BLaER1 (cell line): ENCODE measurements around the gene SHISA6.
A peak's percentile ranks its signal among the peaks of the same experiment; 100 is the strongest.

Experiments
- H3K27ac ChIP-seq: shearing (Covaris generic); formaldehyde crosslinking; 2 replicates; pipeline ENCODE4 v1.8.1; 2022
- H3K27me3 ChIP-seq: shearing (Covaris generic); formaldehyde crosslinking; 2 replicates; pipeline ENCODE4 v1.8.1; 2022
- H3K36me3 ChIP-seq: shearing (Covaris generic); formaldehyde crosslinking; 2 replicates; pipeline ENCODE4 v1.8.1; 2022
- H3K4me1 ChIP-seq: shearing (Covaris generic); formaldehyde crosslinking; 2 replicates; pipeline ENCODE4 v1.8.1; 2022
- H3K4me2 ChIP-seq: shearing (Covaris generic); formaldehyde crosslinking; 2 replicates; pipeline ENCODE4 v1.8.1; 2022
- H3K4me3 ChIP-seq: shearing (Covaris generic); formaldehyde crosslinking; 2 replicates; pipeline ENCODE4 v1.8.1; 2022
- H3K9ac ChIP-seq: shearing (Covaris generic); formaldehyde crosslinking; 2 replicates; pipeline ENCODE4 v1.8.1; 2022
- H3K9me3 ChIP-seq: shearing (Covaris generic); formaldehyde crosslinking; 2 replicates; pipeline ENCODE4 v1.8.1; 2022
- H4K20me1 ChIP-seq: shearing (Covaris generic); formaldehyde crosslinking; 2 replicates; pipeline ENCODE4 v1.8.1; 2022
- Cebpa-rat ChIP-seq: shearing (Covaris generic); IDR thresholded peaks from 2 replicates; pipeline ENCODE4 v1.8.1; 2022

Gene SHISA6

DNA sequence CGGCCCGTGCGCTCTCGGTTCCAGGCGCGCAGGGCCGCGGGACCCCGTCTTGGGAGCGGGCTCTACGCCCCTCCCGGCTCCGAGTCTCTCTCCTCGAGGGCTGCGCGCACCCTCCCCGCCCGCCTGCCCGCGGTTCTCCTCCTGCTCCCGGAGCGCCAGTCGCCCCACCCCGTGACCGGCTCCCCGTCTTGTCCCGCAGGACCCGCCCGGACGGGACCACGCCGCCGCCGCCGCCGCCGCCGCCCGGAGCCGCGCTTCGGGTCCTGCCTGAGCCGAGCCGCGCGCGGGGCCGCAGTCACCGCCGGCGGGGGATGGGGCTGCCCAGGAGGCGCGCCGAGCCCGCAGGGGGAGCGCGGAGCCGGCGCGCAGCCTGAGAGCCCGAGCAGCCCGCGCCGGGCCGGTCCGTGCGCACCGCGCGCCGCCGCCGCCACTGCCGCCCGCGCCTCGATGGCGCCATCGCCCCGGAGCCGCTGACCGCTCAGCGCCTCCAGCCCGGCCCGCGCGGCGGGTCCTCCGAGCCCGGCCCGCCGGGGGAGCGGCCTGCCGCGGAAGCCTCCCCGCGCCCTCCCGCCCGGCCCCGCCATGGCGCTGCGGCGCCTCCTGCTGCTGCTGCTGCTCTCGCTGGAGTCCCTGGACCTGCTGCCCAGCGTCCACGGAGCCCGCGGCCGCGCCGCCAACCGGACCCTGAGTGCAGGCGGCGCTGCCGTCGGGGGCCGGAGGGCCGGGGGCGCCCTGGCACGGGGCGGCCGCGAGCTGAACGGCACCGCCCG is at the start of gene SHISA6:
Gene SHISA6 (plus strand): TSS at position 373 of the 770 bp plus-strand sequence.
- no peak for TF ChIP-seq Cebpa-rat
- no peaks in the 10 kb centered on the region for H3K36me3 ChIP-seq
- peaks cover 12% of the 10 kb centered on the region for H3K27me3 ChIP-seq
- H4K20me1 ChIP-seq = no peaks in the 10 kb centered on the region
- H3K9me3 ChIP-seq = peaks cover 19% of the 10 kb centered on the region
- H3K27ac ChIP-seq = no peak within 1 kb of the TSS
- peak within 1 kb of the TSS; percentile 54 for H3K4me2 ChIP-seq
- H3K9ac ChIP-seq = no peak within 1 kb of the TSS
- peaks cover 30% of the 10 kb centered on the region for H3K4me1 ChIP-seq
- peak within 1 kb of the TSS; percentile 56 for H3K4me3 ChIP-seq

DNA sequence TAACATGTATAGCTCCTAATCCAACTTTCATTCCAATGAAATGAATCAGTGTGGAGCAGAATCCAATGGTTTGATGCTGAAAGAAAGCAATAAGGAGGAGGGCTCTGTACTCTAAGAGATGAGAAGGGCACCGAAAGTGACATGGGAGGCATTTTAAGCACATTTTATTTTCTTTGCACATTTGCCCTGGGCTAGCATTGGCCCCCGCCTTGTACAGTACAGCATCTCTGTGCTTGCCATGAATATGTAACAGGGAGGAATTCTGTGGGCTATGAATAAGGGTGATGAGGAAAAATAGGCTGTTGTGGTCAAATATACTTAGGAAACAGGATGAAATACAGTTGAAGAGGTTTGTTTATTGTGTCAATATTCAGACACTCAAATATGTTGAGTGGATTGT is 45.2 kb upstream of the SHISA6 start:
- Histone ChIP-seq H4K20me1 (no peaks in the 10 kb centered on the region), H3K9me3 (peaks cover 11% of the 10 kb centered on the region), H3K27ac (no peak overlapping the region), H3K4me3 (no peak overlapping the region), H3K27me3 (no peaks in the 10 kb centered on the region), H3K4me2 (no peak overlapping the region), H3K9ac (no peak overlapping the region), H3K4me1 (no peaks in the 10 kb centered on the region), H3K36me3 (no peaks in the 10 kb centered on the region)
- TF ChIP-seq Cebpa-rat = no peak

DNA sequence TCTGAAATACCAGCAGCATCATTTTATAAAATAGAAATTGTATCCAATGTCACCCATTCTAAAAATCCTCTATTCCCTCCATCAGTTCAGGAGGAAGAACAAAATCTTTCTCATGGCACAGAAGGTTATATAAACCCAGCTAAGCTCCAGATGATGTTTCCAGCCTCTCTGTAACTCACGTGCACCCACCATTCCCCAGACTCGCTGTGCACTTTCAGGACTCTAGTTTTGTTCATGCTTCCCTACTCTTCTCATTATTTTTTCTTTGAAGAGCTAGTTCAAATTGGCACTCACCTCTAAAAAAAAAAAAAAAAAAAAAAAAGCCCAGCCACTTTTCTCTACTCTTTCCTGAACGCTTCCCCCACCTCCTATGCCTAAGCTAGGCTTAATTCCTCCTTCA is 36.0 kb upstream of the SHISA6 start:
- H3K27me3 ChIP-seq = no peaks in the 10 kb centered on the region

DNA sequence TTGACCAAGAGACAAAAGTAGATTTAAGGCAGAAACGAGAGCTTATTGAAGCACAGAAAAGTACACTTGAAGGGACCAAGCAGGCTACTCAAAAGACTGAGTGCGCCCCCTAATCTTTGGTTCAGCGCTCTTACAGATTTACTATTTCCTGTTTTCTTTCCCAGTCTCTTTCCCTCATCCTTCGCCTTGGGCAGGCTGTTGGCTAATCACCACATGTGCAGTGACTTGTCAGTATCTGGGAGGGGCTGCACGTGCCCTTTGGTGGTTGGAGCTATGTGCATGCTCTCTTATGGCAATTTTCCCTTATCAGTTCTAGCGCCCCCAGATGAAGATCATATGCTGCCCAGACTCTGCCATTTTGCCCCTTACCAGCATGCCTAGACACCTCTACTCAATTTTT is 35.4 kb upstream of the SHISA6 start:
- Histone ChIP-seq H3K36me3 (no peaks in the 10 kb centered on the region), H3K9me3 (peaks cover 33% of the 10 kb centered on the region), H3K9ac (no peak overlapping the region), H3K27ac (no peak overlapping the region), H3K4me1 (no peaks in the 10 kb centered on the region), H4K20me1 (no peaks in the 10 kb centered on the region), H3K4me3 (no peak overlapping the region), H3K4me2 (no peak overlapping the region), H3K27me3 (no peaks in the 10 kb centered on the region)
- no peak for TF ChIP-seq Cebpa-rat

More for the DNA sequence above, 36.0 kb upstream of the SHISA6 start:
- Histone ChIP-seq H3K4me2 (no peak overlapping the region), H3K4me1 (no peaks in the 10 kb centered on the region), H4K20me1 (no peaks in the 10 kb centered on the region), H3K36me3 (no peaks in the 10 kb centered on the region), H3K9ac (no peak overlapping the region), H3K27ac (no peak overlapping the region), H3K9me3 (peaks cover 26% of the 10 kb centered on the region), H3K4me3 (no peak overlapping the region)
- no peak for TF ChIP-seq Cebpa-rat

DNA sequence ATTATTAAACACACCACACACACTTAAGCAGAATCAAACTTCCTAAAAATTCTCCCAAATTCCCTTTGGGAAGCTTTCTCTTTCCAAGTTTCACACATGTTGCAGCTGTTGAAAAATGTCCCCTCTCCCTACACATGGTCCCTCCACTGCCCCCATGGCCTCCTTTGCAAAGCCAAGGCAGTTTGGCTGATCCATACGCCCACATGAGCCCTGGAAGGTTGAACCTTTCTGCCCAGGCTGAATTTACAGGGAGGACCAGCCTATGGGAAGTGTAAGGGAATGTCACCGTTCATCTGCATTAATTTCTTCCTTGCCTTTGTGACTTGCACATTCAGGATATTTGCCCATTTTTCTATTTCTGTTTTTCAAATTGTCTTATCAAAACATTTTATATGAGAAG is 31.1 kb upstream of the SHISA6 start:
- Histone ChIP-seq H3K9me3 (peaks cover 43% of the 10 kb centered on the region), H3K4me1 (no peaks in the 10 kb centered on the region), H3K4me2 (no peak overlapping the region), H4K20me1 (no peaks in the 10 kb centered on the region), H3K27ac (no peak overlapping the region), H3K27me3 (no peaks in the 10 kb centered on the region), H3K36me3 (no peaks in the 10 kb centered on the region), H3K4me3 (no peak overlapping the region), H3K9ac (no peak overlapping the region)
- no peak for TF ChIP-seq Cebpa-rat

DNA sequence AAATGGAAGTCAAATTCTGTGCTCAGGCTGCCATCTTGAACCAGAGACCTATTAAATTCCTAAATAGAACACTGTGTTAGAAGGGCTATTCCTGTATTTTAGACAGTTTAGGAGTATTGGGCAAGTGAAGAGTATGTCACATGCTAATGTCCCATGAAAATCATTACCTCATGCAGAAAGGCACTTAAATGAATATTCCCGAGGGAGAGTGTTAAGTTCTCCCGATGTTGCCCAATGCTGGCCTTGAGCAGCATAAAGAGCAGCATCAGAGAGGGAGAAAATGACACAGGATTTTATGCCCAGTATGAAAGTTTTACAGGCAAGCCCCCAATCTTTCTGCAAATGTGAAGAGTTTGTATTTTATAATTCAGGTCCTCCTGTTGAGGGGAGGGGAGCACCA is 28.2 kb upstream of the SHISA6 start:
- no peak overlapping the region for H3K4me2 ChIP-seq
- no peaks in the 10 kb centered on the region for H3K36me3 ChIP-seq
- no peak overlapping the region for H3K27ac ChIP-seq
- H3K4me1 ChIP-seq = no peaks in the 10 kb centered on the region
- no peaks in the 10 kb centered on the region for H3K27me3 ChIP-seq
- H4K20me1 ChIP-seq = no peaks in the 10 kb centered on the region
- peaks cover 37% of the 10 kb centered on the region for H3K9me3 ChIP-seq
- no peak overlapping the region for H3K9ac ChIP-seq
- H3K4me3 ChIP-seq = no peak overlapping the region
- no peak for TF ChIP-seq Cebpa-rat

DNA sequence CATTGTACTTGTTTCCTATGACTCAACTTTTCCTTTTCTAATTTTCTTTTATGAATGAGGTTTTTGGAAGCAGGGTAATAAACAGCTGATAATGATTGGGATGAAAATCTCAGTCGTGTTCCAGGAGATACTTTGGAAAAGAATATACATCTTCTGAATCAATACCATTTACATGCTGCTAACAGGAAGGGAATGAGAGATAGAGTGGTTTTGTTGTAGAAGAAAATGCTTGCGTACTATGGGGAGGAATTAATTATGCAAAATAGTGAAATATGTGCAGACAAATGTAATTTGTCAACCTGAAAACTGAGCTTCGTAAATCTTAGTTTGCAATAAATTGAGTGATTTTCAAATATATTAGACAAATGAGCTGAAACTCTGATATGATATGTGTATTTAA is 24.0 kb upstream of the SHISA6 start:
- H3K4me1 ChIP-seq = no peaks in the 10 kb centered on the region
- no peaks in the 10 kb centered on the region for H3K27me3 ChIP-seq
- H3K27ac ChIP-seq = no peak overlapping the region
- no peak overlapping the region for H3K4me2 ChIP-seq
- TF ChIP-seq Cebpa-rat = no peak
- H3K4me3 ChIP-seq = no peak overlapping the region
- H3K9ac ChIP-seq = no peak overlapping the region
- H3K36me3 ChIP-seq = no peaks in the 10 kb centered on the region
- H3K9me3 ChIP-seq = no peaks in the 10 kb centered on the region
- H4K20me1 ChIP-seq = no peaks in the 10 kb centered on the region

DNA sequence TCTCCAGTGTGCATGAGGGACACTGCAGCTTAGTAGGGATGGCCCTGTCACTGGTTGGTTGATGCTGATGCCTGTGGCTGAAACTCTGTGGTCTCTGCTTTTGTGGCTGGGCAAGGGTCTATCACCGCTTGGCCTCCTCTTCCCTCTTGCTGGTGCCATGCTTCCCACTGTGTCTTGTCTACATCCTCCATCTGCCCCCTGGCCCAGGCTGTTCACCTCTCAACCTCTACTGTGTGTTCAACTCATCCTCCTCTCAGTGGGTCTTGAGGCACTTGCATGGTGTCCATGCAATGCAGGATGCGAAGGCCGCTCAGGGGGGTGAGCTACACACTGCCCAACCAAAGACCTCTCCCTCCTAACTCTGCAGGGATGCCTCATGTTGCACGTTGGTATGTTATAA is 19.8 kb upstream of the SHISA6 start:
- Histone ChIP-seq H4K20me1 (no peaks in the 10 kb centered on the region), H3K36me3 (no peaks in the 10 kb centered on the region), H3K9ac (no peak overlapping the region), H3K4me3 (no peak overlapping the region), H3K27me3 (no peaks in the 10 kb centered on the region), H3K27ac (no peak overlapping the region), H3K9me3 (no peaks in the 10 kb centered on the region), H3K4me2 (no peak overlapping the region), H3K4me1 (no peaks in the 10 kb centered on the region)
- no peak for TF ChIP-seq Cebpa-rat

DNA sequence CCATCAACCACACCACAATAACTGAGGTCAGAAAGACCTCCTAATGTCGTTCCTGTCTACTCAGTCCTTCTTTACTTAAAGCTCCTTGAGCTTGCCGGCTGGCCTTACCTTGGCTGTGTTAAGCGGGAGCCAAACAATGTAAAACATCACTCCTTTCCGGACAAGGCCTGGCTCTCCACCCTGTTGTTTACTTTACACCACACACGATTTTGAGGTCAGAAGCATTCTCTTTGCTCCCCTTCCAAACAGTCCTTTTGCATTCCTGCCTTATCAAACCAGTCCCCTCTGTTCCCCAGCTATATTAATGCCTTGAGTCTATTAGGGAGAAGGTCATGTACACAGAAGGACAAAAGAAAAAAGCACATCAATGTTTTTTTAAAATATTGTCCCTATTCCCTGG is 19.3 kb upstream of the SHISA6 start:
- H3K4me2 ChIP-seq = no peak overlapping the region
- H3K27ac ChIP-seq = no peak overlapping the region
- H3K4me1 ChIP-seq = no peaks in the 10 kb centered on the region
- H3K4me3 ChIP-seq = no peak overlapping the region
- H3K36me3 ChIP-seq = no peaks in the 10 kb centered on the region
- no peaks in the 10 kb centered on the region for H3K27me3 ChIP-seq
- H3K9me3 ChIP-seq = no peaks in the 10 kb centered on the region
- TF ChIP-seq Cebpa-rat = no peak
- no peak overlapping the region for H3K9ac ChIP-seq
- H4K20me1 ChIP-seq = no peaks in the 10 kb centered on the region

DNA sequence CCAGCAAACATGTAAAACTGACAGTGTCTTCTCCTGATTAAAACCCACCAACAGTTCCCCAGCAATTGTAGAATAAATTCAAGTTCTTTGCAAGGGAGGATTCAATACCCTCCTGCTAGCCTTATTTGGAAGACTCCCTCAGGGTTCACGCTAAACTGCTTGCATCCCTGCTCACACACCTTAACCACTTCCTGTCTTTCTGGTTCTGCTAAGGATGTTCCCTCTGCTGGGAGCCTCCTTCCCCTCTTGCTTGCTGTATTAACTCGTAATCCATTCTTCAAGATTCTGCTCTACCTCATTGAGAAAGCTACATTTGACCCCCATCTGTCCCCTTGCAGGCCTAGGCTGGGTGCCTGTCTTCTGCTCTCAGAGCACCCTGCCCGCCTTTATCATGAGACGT is 2.3 kb upstream of the SHISA6 start:
- Histone ChIP-seq H3K27me3 (peaks cover 12% of the 10 kb centered on the region), H3K4me2 (no peak overlapping the region), H3K4me3 (no peak overlapping the region), H3K4me1 (peaks cover 9% of the 10 kb centered on the region), H3K27ac (no peak overlapping the region), H3K9me3 (peaks cover 19% of the 10 kb centered on the region), H3K36me3 (no peaks in the 10 kb centered on the region), H4K20me1 (no peaks in the 10 kb centered on the region), H3K9ac (no peak overlapping the region)
- no peak for TF ChIP-seq Cebpa-rat
